22Rv1 (cell line): Measurements from ENCODE around the gene ATOH8.

Experiments used
- CTCF ChIP-seq: fragments of 450-650 bp; IDR thresholded peaks from 2 replicates; pipeline ENCODE4 v1.5.1; 2017; ENCODE audit warnings: mild to moderate bottlenecking
- ZFX ChIP-seq: fragments of 450-650 bp; IDR thresholded peaks from 2 replicates; pipeline ENCODE4 v1.6.1; 2017; ENCODE audit warnings: antibody characterized with exemption, borderline replicate concordance

- TF ChIP-seq CTCF (no peak), ZFX (no peak)
Measured at GRCh38 chr2:85807756-85808155, 54.0 kb downstream of the ATOH8 start.
